Measurements from ENCODE around the gene TMEM171. TPM values are rescaled to one million over a fixed set of nuclear protein-coding genes. Genes with fewer than 3 reads are reported as not detected.

Gene TMEM171
- total RNA-seq, 1 donor from 2014 or later, result not detected

GRCh38 chr5:73171495-73171894 lies 51.1 kb downstream of the TMEM171 start:
- Histone ChIP-seq H3K27ac (no peak overlapping the region), H3K4me3 (no peak overlapping the region), H3K9me3 (no peaks in the 10 kb centered on the region), H3K27me3 (ENCODE audit: low read depth) (peaks cover 8% of the 10 kb centered on the region), H3K4me1 (no peaks in the 10 kb centered on the region), H3K36me3 (no peaks in the 10 kb centered on the region)
- DNase-seq (no peak), ATAC-seq (no peak)
- intact Hi-C loops (cut with DNase I), result no loop called here
- TF ChIP-seq CTCF (IDR thresholded peaks at IDR 0.05), result no peak

- intact Hi-C loops (cut with DNase I), result no loop called here
- DNase-seq (no peak), ATAC-seq (no peak)
- TF ChIP-seq CTCF (IDR thresholded peaks at IDR 0.05), result no peak
- Histone ChIP-seq H3K27me3 (ENCODE audit: low read depth) (peaks cover 8% of the 10 kb centered on the region), H3K27ac (no peak within 1 kb of the TSS), H3K36me3 (no peaks in the 10 kb centered on the region), H3K4me1 (no peaks in the 10 kb centered on the region), H3K9me3 (no peaks in the 10 kb centered on the region), H3K4me3 (no peak within 1 kb of the TSS)
Measured at GRCh38 chr5:73172951-73173350, 52.6 kb downstream of the TMEM171 start, which contains the start of gene TMEM174. TMEM174 (plus strand) TSS chr5:73173193; CDS start chr5:73173244, 51 bp downstream.

GRCh38 chr5:73174100-73174815 lies 53.9 kb downstream of the TMEM171 start:
- no peak overlapping the region for H3K27ac ChIP-seq
- TF ChIP-seq CTCF (IDR thresholded peaks at IDR 0.05), result no peak
- DNase-seq (no peak), ATAC-seq (no peak)
- H3K36me3 ChIP-seq, result no peaks in the 10 kb centered on the region
- peaks cover 8% of the 10 kb centered on the region for H3K27me3 ChIP-seq (ENCODE audit: low read depth)
- no peaks in the 10 kb centered on the region for H3K4me1 ChIP-seq
- intact Hi-C loops (cut with DNase I), result no loop called here
- H3K9me3 ChIP-seq, result no peaks in the 10 kb centered on the region
- H3K4me3 ChIP-seq, result no peak overlapping the region

GRCh38 chr5:73176250-73176649 lies 55.9 kb downstream of the TMEM171 start:
- ATAC-seq, result no peak
- no peak for TF ChIP-seq CTCF (IDR thresholded peaks at IDR 0.05)
- Histone ChIP-seq H3K27me3 (ENCODE audit: low read depth) (peaks cover 7% of the 10 kb centered on the region), H3K4me1 (no peaks in the 10 kb centered on the region), H3K4me3 (no peak overlapping the region), H3K27ac (no peak overlapping the region), H3K36me3 (no peaks in the 10 kb centered on the region), H3K9me3 (no peaks in the 10 kb centered on the region)
- DNase-seq, result no peak
- intact Hi-C loops (cut with DNase I), result no loop called here

GRCh38 chr5:73178265-73178664 lies 57.9 kb downstream of the TMEM171 start:
- H3K27me3 ChIP-seq (ENCODE audit: low read depth), result peaks cover 8% of the 10 kb centered on the region
- intact Hi-C loops (cut with DNase I), result no loop called here
- H3K9me3 ChIP-seq, result no peaks in the 10 kb centered on the region
- no peak overlapping the region for H3K4me3 ChIP-seq
- DNase-seq (no peak), ATAC-seq (no peak)
- H3K36me3 ChIP-seq, result no peaks in the 10 kb centered on the region
- no peaks in the 10 kb centered on the region for H3K4me1 ChIP-seq
- TF ChIP-seq CTCF (IDR thresholded peaks at IDR 0.05), result no peak
- no peak overlapping the region for H3K27ac ChIP-seq
